Ishikawa (cell line): Measurements from ENCODE around the gene PDE4B.

ENCODE experiments used
- CEBPB ChIP-seq: IDR thresholded peaks from 2 replicates; pipeline ENCODE4 v1.6.1; 2012
- CREB1 ChIP-seq: IDR thresholded peaks from 2 replicates; pipeline ENCODE4 v1.6.1; 2012; ENCODE audit warnings: low read depth
- EP300 ChIP-seq: IDR thresholded peaks from 2 replicates; pipeline ENCODE4 v1.6.1; 2012; ENCODE audit warnings: borderline replicate concordance
- RAD21 ChIP-seq: IDR thresholded peaks from 2 replicates; pipeline ENCODE4 v1.6.1; 2012; ENCODE audit warnings: low read depth
- TAF1 ChIP-seq: IDR thresholded peaks from 2 replicates; pipeline ENCODE4 v1.6.1; 2012; ENCODE audit warnings: low read depth, mild to moderate bottlenecking
- TCF12 ChIP-seq: IDR thresholded peaks from 2 replicates; pipeline ENCODE4 v1.6.1; 2012; ENCODE audit warnings: low read depth
- YY1 ChIP-seq: IDR thresholded peaks from 2 replicates; pipeline ENCODE4 v1.6.1; 2012; ENCODE audit warnings: low read depth
- TF ChIP-seq, protein P1 (sequence below): IDR thresholded peaks from 2 replicates; pipeline ENCODE4 v1.6.1; 2012
- TF ChIP-seq, protein P2 (sequence below): IDR thresholded peaks from 2 replicates; pipeline ENCODE4 v1.6.1; 2012

DNA sequence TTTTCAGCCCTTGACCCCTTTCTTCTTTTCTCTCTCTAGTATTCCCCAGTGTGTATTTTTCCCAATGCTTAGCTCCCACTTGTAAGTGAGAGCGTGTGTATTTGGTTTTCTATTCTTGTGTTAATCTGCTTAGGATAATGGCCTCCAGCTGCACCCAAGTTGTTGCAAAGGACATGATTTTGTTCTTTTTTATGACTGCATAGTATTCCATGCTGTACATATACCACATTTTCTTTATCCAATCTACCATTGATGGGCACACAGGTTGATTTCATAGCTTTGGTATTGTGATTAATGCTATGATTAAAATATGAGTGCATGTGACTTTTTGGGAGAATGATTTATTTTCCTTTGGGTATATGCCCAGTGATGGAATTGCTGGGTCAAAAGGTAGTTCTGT, 104.8 kb downstream of the PDE4B start:
- TF ChIP-seq CEBPB = no peak
- TF ChIP-seq YY1 = no peak
- TF ChIP-seq EP300 = no peak
- TF ChIP-seq TAF1 = no peak
- TF ChIP-seq, protein P1, sequence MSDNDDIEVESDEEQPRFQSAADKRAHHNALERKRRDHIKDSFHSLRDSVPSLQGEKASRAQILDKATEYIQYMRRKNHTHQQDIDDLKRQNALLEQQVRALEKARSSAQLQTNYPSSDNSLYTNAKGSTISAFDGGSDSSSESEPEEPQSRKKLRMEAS = no peak
- TF ChIP-seq RAD21 = no peak
- TF ChIP-seq TCF12 = no peak
- TF ChIP-seq CREB1 = no peak
- TF ChIP-seq, protein P2, sequence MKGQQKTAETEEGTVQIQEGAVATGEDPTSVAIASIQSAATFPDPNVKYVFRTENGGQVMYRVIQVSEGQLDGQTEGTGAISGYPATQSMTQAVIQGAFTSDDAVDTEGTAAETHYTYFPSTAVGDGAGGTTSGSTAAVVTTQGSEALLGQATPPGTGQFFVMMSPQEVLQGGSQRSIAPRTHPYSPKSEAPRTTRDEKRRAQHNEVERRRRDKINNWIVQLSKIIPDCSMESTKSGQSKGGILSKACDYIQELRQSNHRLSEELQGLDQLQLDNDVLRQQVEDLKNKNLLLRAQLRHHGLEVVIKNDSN = no peak
